A549 (cell line): ENCODE measurements around the gene HSPH1.

Source experiments
- CHD4 ChIP-seq: fragments of 200-600 bp; sonication (generic); IDR thresholded peaks from 2 replicates; pipeline ENCODE4 v1.6.1; 2016; ENCODE audit warnings: antibody characterized with exemption, mild to moderate bottlenecking, borderline replicate concordance
- EP300 ChIP-seq, 2 experiments: fragments of >200 bp; sonication (Bioruptor Twin); formaldehyde crosslinking; IDR thresholded peaks; 2 replicates in 1 of 2; 3 replicates in 1 of 2; pipeline ENCODE4 v1.6.1; 2016 to 2017
- FOXS1 ChIP-seq: fragments of 250-450 bp; sonication (Bioruptor Pico); IDR thresholded peaks from 2 replicates; pipeline ENCODE4 v1.5.0; 2020; ENCODE audit warnings: mild to moderate bottlenecking, moderate library complexity
- MAZ ChIP-seq: fragments of 150-350 bp; IDR thresholded peaks from 2 replicates; pipeline ENCODE4 v1.6.1; 2014; ENCODE audit warnings: antibody characterized with exemption, low read depth, low read length, borderline replicate concordance
- MYC ChIP-seq: IDR thresholded peaks from 2 replicates; pipeline ENCODE4 v1.6.1; 2012; ENCODE audit warnings: mild to moderate bottlenecking, inconsistent platforms, low read length, improper control_type of control experiment, borderline replicate concordance
- POLR2A ChIP-seq: IDR thresholded peaks from 2 replicates; pipeline ENCODE4 v1.6.1; 2012; ENCODE audit warnings: mild to moderate bottlenecking, low read length
- RCOR1 ChIP-seq: fragments of 150-350 bp; IDR thresholded peaks from 2 replicates; pipeline ENCODE4 v1.6.1; 2014; ENCODE audit warnings: antibody characterized with exemption, low read length, low read depth
- TP53 ChIP-seq: fragments of 250-450 bp; sonication (Bioruptor Pico); IDR thresholded peaks from 2 replicates; pipeline ENCODE4 v1.5.0; 2021; ENCODE audit warnings: mild to moderate bottlenecking, moderate library complexity
- TF ChIP-seq, protein P1 (sequence below): fragments of >200 bp; sonication (Bioruptor Twin); formaldehyde crosslinking; IDR thresholded peaks from 3 replicates; pipeline ENCODE4 v1.5.1; 2016
- TF ChIP-seq, protein P2 (sequence below): fragments of 200-600 bp; sonication (generic); IDR thresholded peaks from 2 replicates; pipeline ENCODE4 v1.6.1; 2016; ENCODE audit warnings: antibody characterized with exemption, mild to moderate bottlenecking, moderate library complexity
- TF ChIP-seq, protein P3 (sequence below): fragments of >200 bp; sonication (Bioruptor Twin); formaldehyde crosslinking; IDR thresholded peaks from 2 replicates; pipeline ENCODE4 v1.6.1; 2016
- TF ChIP-seq, protein P4 (sequence below): IDR thresholded peaks from 2 replicates; pipeline ENCODE4 v1.6.1; 2012

- TF ChIP-seq, protein P1, sequence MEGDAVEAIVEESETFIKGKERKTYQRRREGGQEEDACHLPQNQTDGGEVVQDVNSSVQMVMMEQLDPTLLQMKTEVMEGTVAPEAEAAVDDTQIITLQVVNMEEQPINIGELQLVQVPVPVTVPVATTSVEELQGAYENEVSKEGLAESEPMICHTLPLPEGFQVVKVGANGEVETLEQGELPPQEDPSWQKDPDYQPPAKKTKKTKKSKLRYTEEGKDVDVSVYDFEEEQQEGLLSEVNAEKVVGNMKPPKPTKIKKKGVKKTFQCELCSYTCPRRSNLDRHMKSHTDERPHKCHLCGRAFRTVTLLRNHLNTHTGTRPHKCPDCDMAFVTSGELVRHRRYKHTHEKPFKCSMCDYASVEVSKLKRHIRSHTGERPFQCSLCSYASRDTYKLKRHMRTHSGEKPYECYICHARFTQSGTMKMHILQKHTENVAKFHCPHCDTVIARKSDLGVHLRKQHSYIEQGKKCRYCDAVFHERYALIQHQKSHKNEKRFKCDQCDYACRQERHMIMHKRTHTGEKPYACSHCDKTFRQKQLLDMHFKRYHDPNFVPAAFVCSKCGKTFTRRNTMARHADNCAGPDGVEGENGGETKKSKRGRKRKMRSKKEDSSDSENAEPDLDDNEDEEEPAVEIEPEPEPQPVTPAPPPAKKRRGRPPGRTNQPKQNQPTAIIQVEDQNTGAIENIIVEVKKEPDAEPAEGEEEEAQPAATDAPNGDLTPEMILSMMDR: no peak
- no peak for TF ChIP-seq FOXS1 (CRISPR knock-in tag)
- TF ChIP-seq, protein P2, sequence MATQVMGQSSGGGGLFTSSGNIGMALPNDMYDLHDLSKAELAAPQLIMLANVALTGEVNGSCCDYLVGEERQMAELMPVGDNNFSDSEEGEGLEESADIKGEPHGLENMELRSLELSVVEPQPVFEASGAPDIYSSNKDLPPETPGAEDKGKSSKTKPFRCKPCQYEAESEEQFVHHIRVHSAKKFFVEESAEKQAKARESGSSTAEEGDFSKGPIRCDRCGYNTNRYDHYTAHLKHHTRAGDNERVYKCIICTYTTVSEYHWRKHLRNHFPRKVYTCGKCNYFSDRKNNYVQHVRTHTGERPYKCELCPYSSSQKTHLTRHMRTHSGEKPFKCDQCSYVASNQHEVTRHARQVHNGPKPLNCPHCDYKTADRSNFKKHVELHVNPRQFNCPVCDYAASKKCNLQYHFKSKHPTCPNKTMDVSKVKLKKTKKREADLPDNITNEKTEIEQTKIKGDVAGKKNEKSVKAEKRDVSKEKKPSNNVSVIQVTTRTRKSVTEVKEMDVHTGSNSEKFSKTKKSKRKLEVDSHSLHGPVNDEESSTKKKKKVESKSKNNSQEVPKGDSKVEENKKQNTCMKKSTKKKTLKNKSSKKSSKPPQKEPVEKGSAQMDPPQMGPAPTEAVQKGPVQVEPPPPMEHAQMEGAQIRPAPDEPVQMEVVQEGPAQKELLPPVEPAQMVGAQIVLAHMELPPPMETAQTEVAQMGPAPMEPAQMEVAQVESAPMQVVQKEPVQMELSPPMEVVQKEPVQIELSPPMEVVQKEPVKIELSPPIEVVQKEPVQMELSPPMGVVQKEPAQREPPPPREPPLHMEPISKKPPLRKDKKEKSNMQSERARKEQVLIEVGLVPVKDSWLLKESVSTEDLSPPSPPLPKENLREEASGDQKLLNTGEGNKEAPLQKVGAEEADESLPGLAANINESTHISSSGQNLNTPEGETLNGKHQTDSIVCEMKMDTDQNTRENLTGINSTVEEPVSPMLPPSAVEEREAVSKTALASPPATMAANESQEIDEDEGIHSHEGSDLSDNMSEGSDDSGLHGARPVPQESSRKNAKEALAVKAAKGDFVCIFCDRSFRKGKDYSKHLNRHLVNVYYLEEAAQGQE: no peak
- no peak for TF ChIP-seq CHD4
- TF ChIP-seq MYC: no peak
- no peak for TF ChIP-seq POLR2A
- no peak for TF ChIP-seq MAZ
- no peak for TF ChIP-seq RCOR1
- TF ChIP-seq, protein P3, sequence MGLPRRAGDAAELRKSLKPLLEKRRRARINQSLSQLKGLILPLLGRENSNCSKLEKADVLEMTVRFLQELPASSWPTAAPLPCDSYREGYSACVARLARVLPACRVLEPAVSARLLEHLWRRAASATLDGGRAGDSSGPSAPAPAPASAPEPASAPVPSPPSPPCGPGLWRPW: no peak
- TF ChIP-seq, protein P4, sequence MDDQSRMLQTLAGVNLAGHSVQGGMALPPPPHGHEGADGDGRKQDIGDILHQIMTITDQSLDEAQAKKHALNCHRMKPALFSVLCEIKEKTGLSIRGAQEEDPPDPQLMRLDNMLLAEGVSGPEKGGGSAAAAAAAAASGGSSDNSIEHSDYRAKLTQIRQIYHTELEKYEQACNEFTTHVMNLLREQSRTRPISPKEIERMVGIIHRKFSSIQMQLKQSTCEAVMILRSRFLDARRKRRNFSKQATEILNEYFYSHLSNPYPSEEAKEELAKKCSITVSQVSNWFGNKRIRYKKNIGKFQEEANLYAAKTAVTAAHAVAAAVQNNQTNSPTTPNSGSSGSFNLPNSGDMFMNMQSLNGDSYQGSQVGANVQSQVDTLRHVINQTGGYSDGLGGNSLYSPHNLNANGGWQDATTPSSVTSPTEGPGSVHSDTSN: no peak
- TF ChIP-seq EP300 (IDR thresholded peaks at IDR 0.05): no peak
- no peak for TF ChIP-seq TP53 (CRISPR knock-in tag)
Measured at GRCh38 chr13:31198519-31198918, 36.8 kb upstream of the HSPH1 start.
